ENCODE data around the gene ALDH1B1. TPM values are rescaled to one million over a fixed set of nuclear protein-coding genes. Genes with fewer than 3 reads are reported as not detected.
"Not testable (repeated sequence)": the region's sequence is repeated elsewhere in the genome, so short reads cannot be mapped to it uniquely, and the experiment has no call there.

ALDH1B1 gene
- total RNA-seq, 6 donors from 2014 or later: 2.1 to 18.0 (median 8.5) TPM

DNA sequence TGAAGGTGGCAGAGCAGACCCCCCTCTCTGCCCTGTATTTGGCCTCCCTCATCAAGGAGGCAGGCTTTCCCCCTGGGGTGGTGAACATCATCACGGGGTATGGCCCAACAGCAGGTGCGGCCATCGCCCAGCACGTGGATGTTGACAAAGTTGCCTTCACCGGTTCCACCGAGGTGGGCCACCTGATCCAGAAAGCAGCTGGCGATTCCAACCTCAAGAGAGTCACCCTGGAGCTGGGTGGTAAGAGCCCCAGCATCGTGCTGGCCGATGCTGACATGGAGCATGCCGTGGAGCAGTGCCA is 3.8 kb downstream of the ALDH1B1 start:
- H3K27me3 ChIP-seq: no peaks in the 10 kb centered on the region
- 88% methylated on average over 10 of the region's 10 CpGs; no CpG with 5 or more reads in 1 of the 2 donors for WGBS, 2 donors
- DNase-seq (no peak), ATAC-seq (ENCODE audit: low FRiP score in 2 of 2) (no peak)
- no peak overlapping the region for H3K4me3 ChIP-seq
- no peaks in the 10 kb centered on the region for H3K9me3 ChIP-seq
- H3K36me3 ChIP-seq: peaks cover 0 to 29% (median 15%) of the 10 kb centered on the region in 4 donors
- H3K27ac ChIP-seq: no peak overlapping the region
- peaks cover 8 to 23% (median 11%) of the 10 kb centered on the region in 4 donors for H3K4me1 ChIP-seq
- TF ChIP-seq POLR2AphosphoS5 (IDR thresholded peaks at IDR 0.05) (no peak), POLR2A (IDR thresholded peaks at IDR 0.05) (no peak), EP300 (IDR thresholded peaks at IDR 0.05) (no peak)
- TF ChIP-seq, protein P1, sequence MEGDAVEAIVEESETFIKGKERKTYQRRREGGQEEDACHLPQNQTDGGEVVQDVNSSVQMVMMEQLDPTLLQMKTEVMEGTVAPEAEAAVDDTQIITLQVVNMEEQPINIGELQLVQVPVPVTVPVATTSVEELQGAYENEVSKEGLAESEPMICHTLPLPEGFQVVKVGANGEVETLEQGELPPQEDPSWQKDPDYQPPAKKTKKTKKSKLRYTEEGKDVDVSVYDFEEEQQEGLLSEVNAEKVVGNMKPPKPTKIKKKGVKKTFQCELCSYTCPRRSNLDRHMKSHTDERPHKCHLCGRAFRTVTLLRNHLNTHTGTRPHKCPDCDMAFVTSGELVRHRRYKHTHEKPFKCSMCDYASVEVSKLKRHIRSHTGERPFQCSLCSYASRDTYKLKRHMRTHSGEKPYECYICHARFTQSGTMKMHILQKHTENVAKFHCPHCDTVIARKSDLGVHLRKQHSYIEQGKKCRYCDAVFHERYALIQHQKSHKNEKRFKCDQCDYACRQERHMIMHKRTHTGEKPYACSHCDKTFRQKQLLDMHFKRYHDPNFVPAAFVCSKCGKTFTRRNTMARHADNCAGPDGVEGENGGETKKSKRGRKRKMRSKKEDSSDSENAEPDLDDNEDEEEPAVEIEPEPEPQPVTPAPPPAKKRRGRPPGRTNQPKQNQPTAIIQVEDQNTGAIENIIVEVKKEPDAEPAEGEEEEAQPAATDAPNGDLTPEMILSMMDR (IDR thresholded peaks at IDR 0.05): no peak

DNA sequence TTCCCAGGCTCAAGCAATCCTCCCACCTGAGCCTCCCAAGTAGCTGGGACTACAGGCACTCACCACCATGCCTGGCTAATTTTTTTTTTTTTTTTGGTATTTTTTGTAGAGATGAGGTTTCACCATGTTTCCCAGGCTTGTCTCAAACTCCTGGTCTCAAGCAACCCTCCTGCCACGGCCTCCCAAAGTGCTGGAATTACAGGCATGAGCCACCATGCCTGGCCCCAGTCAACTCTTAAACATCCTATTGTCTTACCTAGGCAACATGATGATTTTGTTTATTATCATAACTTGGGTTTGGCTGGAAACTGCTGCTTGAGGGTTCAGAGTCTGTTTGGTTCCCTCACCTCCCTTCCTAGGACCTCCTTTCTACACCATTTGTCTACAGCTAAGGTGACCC is 6.7 kb downstream of the ALDH1B1 start:
- not testable (repeated sequence) for H3K4me3 ChIP-seq; H3K4me1 ChIP-seq; H3K27ac ChIP-seq; ATAC-seq (ENCODE audit: low FRiP score in 2 of 2); H3K9me3 ChIP-seq; H3K27me3 ChIP-seq; DNase-seq
- WGBS, 2 donors: 85 to 100% methylated on average over 1 of the region's 1 CpG
- peaks cover 0 to 29% (median 15%) of the 10 kb centered on the region in 4 donors for H3K36me3 ChIP-seq

DNA sequence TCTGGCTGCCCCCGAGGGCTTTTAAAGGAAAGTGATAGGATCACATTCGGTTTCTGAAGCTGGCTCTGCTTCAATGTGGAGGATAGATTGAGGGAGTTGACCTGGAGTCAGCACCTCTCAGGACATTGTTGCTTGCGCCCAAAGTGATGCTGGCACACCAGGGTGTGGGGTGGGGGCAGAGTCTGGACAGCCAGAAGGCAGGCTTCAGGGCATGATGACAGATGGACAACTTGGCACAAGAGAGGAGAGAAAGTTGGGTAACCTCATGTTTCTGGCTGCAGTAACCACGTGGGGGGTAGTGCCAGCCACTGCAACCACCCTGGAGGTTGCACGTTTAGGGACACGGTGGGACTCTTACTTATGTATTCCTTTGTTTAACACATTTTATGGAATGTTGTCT is 9.5 kb downstream of the ALDH1B1 start:
- no peak for TF ChIP-seq EP300 (IDR thresholded peaks at IDR 0.05)
- TF ChIP-seq, protein P1 (IDR thresholded peaks at IDR 0.05): no peak
- no peak for TF ChIP-seq POLR2AphosphoS5 (IDR thresholded peaks at IDR 0.05)
- TF ChIP-seq POLR2A (IDR thresholded peaks at IDR 0.05): no peak
- ATAC-seq (ENCODE audit: low FRiP score in 2 of 2) (no peak), DNase-seq (no peak)
- Histone ChIP-seq H3K36me3 (peaks cover 0 to 15% (median 3%) of the 10 kb centered on the region in 4 donors), H3K4me1 (peaks cover 0 to 7% (median 2%) of the 10 kb centered on the region in 4 donors), H3K4me3 (no peak overlapping the region), H3K27me3 (no peaks in the 10 kb centered on the region), H3K27ac (no peak overlapping the region), H3K9me3 (no peaks in the 10 kb centered on the region)
- WGBS, 2 donors: 69 to 75% methylated on average over 5 to 6 of the region's 6 CpGs

DNA sequence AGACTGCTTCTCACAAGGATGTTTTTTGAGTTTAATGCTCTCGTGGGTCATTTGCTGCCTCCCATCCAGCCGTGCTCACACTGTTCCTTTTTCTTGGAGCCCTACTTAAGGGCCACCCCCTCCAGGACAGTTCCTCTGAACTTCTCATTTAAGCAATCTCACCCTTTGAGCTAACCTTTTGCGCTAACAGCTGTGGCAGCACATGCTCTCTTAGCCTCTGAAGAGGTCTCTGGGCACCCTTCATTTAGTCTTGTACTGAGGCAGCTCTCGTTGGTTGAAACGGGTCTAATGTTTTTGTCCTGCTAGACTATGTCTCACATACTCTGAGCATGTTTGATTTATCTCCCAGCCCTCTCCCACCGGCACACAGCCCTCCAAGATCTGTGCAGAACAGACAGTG is 11.8 kb downstream of the ALDH1B1 start:
- Histone ChIP-seq H3K27me3 (no peaks in the 10 kb centered on the region), H3K4me1 (peaks cover 0 to 7% (median 2%) of the 10 kb centered on the region in 4 donors), H3K9me3 (no peaks in the 10 kb centered on the region), H3K4me3 (no peak overlapping the region), H3K27ac (no peak overlapping the region), H3K36me3 (no peaks in the 10 kb centered on the region)
- DNase-seq (no peak), ATAC-seq (ENCODE audit: low FRiP score in 2 of 2) (no peak)
- 65 to 70% methylated on average over 6 of the region's 6 CpGs for WGBS, 2 donors
- TF ChIP-seq POLR2A (IDR thresholded peaks at IDR 0.05) (no peak), EP300 (IDR thresholded peaks at IDR 0.05) (no peak), POLR2AphosphoS5 (IDR thresholded peaks at IDR 0.05) (no peak)
- TF ChIP-seq, protein P1 (IDR thresholded peaks at IDR 0.05): no peak

DNA sequence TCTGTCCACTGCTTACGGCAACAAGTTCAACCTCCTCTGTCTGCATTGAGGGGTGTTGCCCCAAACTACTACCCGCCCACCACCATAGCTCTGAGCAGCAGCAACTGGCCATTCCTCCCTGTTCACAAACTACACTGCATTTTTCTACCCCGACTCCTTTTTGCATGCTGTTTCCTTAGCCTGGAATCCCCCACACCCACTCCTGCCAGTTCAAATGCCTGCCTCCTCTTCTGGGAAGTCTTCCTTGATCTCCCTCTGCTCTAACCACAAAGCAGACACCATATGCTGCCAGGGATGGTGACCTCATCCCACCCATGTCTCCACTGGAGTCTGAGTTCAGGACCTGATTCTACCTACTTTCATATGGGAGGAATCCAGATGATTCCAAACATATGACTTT is 13.3 kb downstream of the ALDH1B1 start:
- DNase-seq (no peak), ATAC-seq (ENCODE audit: low FRiP score in 2 of 2) (no peak)
- Histone ChIP-seq H3K27me3 (no peaks in the 10 kb centered on the region), H3K36me3 (no peaks in the 10 kb centered on the region), H3K9me3 (no peaks in the 10 kb centered on the region), H3K4me3 (no peak overlapping the region), H3K4me1 (peaks cover 0 to 2% (median 0%) of the 10 kb centered on the region in 4 donors), H3K27ac (no peak overlapping the region)
- WGBS, 2 donors: 58 to 64% methylated on average over 3 of the region's 3 CpGs
- TF ChIP-seq, protein P1 (IDR thresholded peaks at IDR 0.05): no peak
- TF ChIP-seq POLR2A (IDR thresholded peaks at IDR 0.05) (no peak), EP300 (IDR thresholded peaks at IDR 0.05) (no peak), POLR2AphosphoS5 (IDR thresholded peaks at IDR 0.05) (no peak)

Measured in upper lobe of left lung (tissue), 6 donors.